Kidney (tissue), 14 donors: ENCODE measurements around the gene PPFIBP1. TPM values are rescaled to one million over a fixed set of nuclear protein-coding genes. Genes with fewer than 3 reads are reported as not detected.

Source experiments
- DNase-seq, 5 donors: peaks; one replicate each; pipeline ENCODE4 v3.0.0-alpha.2; 2013 to 2020
- FAIRE-seq: peaks from 2 replicates; lab custom pipeline; 2012; peaks lifted over from hg19 to GRCh38; lab: Jason Lieb, UNC
- H3K27ac ChIP-seq, 2 donors: one replicate each; pipeline ENCODE4 v1.7.0; 2013; ENCODE audit warnings: low read depth in 2 of 2, low read length in 2 of 2, inconsistent platforms in 1 of 2
- H3K27me3 ChIP-seq: one replicate; pipeline ENCODE4 v1.7.1; 2013; ENCODE audit warnings: low read length, inconsistent platforms; ENCODE audit not compliant: control insufficient read depth, insufficient read depth
- H3K36me3 ChIP-seq, 3 donors: one replicate each; pipeline versions ENCODE4 v1.7.0 to v1.7.1; 2013; ENCODE audit warnings: low read length in 3 of 3, control low read depth in 1 of 3, inconsistent platforms in 1 of 3; ENCODE audit not compliant: insufficient read depth in 3 of 3, control insufficient read depth in 2 of 3
- H3K4me1 ChIP-seq, 3 donors: one replicate each; pipeline versions ENCODE4 v1.7.0 to v1.7.1; 2013; ENCODE audit warnings: low read length in 3 of 3, inconsistent platforms in 1 of 3, low read depth in 1 of 3; ENCODE audit not compliant: control insufficient read depth in 2 of 3, insufficient read depth in 2 of 3
- H3K4me3 ChIP-seq, 3 donors: one replicate each; pipeline versions ENCODE4 v1.7.0 to v1.8.1; 2013; ENCODE audit warnings: low read length in 3 of 3, control low read depth in 1 of 3, inconsistent platforms in 1 of 3
- H3K9ac ChIP-seq, 3 donors: one replicate each; pipeline versions ENCODE4 v1.7.0 to v1.7.1; 2013; ENCODE audit warnings: low read length in 3 of 3, control low read depth in 1 of 3, inconsistent platforms in 1 of 3
- H3K9me3 ChIP-seq, 3 donors: one replicate each; pipeline versions ENCODE4 v1.7.0 to v1.7.1; 2013; ENCODE audit warnings: low read length in 3 of 3, control low read depth in 1 of 3, inconsistent platforms in 1 of 3; ENCODE audit not compliant: control insufficient read depth in 2 of 3, insufficient read depth in 1 of 3
- CTCF ChIP-seq: IDR thresholded peaks from 3 replicates; pipeline ENCODE4 v1.5.1; 2012; ENCODE audit warnings: mild to moderate bottlenecking, moderate library complexity, borderline replicate concordance; ENCODE audit not compliant: insufficient read depth; ENCODE audit errors: extremely low read depth
- intact Hi-C: fragments of 100-400 bp; cut with DNase I; formaldehyde crosslinking; loops from one replicate; pipeline ENCODE4 v1.11.1; 2022
- polyA plus RNA-seq: library from polyadenylated mRNA; stranded (reverse); fragments of 350-450 nt; fragmentation: Illumina TruSeq; extraction: RNeasy Lipid Tissue Mini Kit (QIAGEN cat#74804); gene quantifications from one replicate; pipeline ENCODE4 v1.2.3, GENCODE V29; 2014; ENCODE audit warnings: low read depth, low replicate concordance; ENCODE audit not compliant: insufficient read depth
- total RNA-seq: library from RNA; stranded (reverse); fragmentation: NEBNext Ultra II Directional; extraction: Animal tissue kit (Norgen Biotek cat#: 25700); gene quantifications from one replicate; pipeline ENCODE4 v1.2.1, GENCODE V29; 2021
- donor health status: control.
- donor health status: control.
- donor health status: control.
- donor health status: control.
- donor health status: control.
- donor health status: DM: yes; HTN: yes; CAD: no.
- donor health status: Normal renal cell carcinoma (clear cell type).

The PPFIBP1 gene
- total and polyA plus RNA-seq, 2 donors from 2014 or later, result 12.7 to 175 TPM

GRCh38 chr12:27511723-27512045 is 12.3 kb upstream of the PPFIBP1 start:
- Histone ChIP-seq H3K27ac (no peak overlapping the region), H3K4me1 (no peaks in the 10 kb centered on the region), H3K4me3 (no peak overlapping the region), H3K9me3 (peaks cover 0 to under 1% (median 0%) of the 10 kb centered on the region in 3 donors), H3K9ac (no peak overlapping the region), H3K36me3 (no peaks in the 10 kb centered on the region), H3K27me3 (no peaks in the 10 kb centered on the region)
- DNase-seq (no peak), FAIRE-seq (no peak)
- TF ChIP-seq CTCF, result no peak
- intact Hi-C loops, result no loop called here

- peak in 1 of 5 donors; percentile 33 for DNase-seq
- peaks cover 0 to 4% (median 0%) of the 10 kb centered on the region in 3 donors for H3K4me1 ChIP-seq
- H3K9me3 ChIP-seq, result no peaks in the 10 kb centered on the region
- H3K36me3 ChIP-seq, result no peaks in the 10 kb centered on the region
- H3K27ac ChIP-seq, result no peak overlapping the region
- FAIRE-seq, result no peak
- no peak overlapping the region for H3K9ac ChIP-seq
- no peaks in the 10 kb centered on the region for H3K27me3 ChIP-seq
- no peak for TF ChIP-seq CTCF
- no peak overlapping the region for H3K4me3 ChIP-seq
- intact Hi-C loops, result no loop called here
Observed at GRCh38 chr12:27513155-27513824, 10.7 kb upstream of the PPFIBP1 start.

- peaks cover 0 to 8% (median 0%) of the 10 kb centered on the region in 3 donors for H3K4me1 ChIP-seq
- intact Hi-C loops, result no loop called here
- H3K9ac ChIP-seq, result no peak overlapping the region
- no peaks in the 10 kb centered on the region for H3K27me3 ChIP-seq
- H3K36me3 ChIP-seq, result no peaks in the 10 kb centered on the region
- H3K9me3 ChIP-seq, result no peaks in the 10 kb centered on the region
- FAIRE-seq (peak; percentile 81), DNase-seq (peak in 3 of 5 donors; percentile 60 to 89 (median 89))
- TF ChIP-seq CTCF, result no peak
- H3K27ac ChIP-seq, result peak overlapping the region in 1 of 2 donors; percentile 10
- no peak overlapping the region for H3K4me3 ChIP-seq
Observed at GRCh38 chr12:27515671-27516070, 8.3 kb upstream of the PPFIBP1 start.
